Nephron (organoid): ENCODE results near the gene PATJ.

Experiments
- H3K27ac Mint-ChIP-seq, 3 experiments: 2 replicates each; pipeline ENCODE4 v1.8.0; 2020; ENCODE audit warnings: mixed read lengths in 3 of 3, mild to moderate bottlenecking in 2 of 3, moderate library complexity in 1 of 3
- H3K27me3 Mint-ChIP-seq: 2 replicates; pipeline ENCODE4 v1.8.0; 2021; ENCODE audit warnings: low read depth, mild to moderate bottlenecking, moderate library complexity, mixed read lengths
- H3K36me3 Mint-ChIP-seq: 2 replicates; pipeline ENCODE4 v1.8.0; 2020; ENCODE audit warnings: low read depth, mixed read lengths
- H3K4me1 Mint-ChIP-seq: 2 replicates; pipeline ENCODE4 v1.8.0; 2020; ENCODE audit warnings: mixed read lengths
- H3K4me3 Mint-ChIP-seq, 3 experiments: 2 replicates each; pipeline ENCODE4 v1.8.0; 2020; ENCODE audit warnings: mild to moderate bottlenecking in 3 of 3, mixed read lengths in 3 of 3, moderate library complexity in 2 of 3
- H3K9me3 Mint-ChIP-seq: 2 replicates; pipeline ENCODE4 v1.8.0; 2020; ENCODE audit warnings: mixed read lengths
- TF ChIP-seq, protein P1 (sequence below), 3 experiments: fragments of 200-600 bp; sonication (generic); IDR thresholded peaks; one replicate each; pipeline ENCODE4 v1.5.0; 2021; ENCODE audit warnings: antibody characterized with exemption in 3 of 3; ENCODE audit not compliant: unreplicated experiment in 3 of 3

Gene PATJ

GRCh38 chr1:62077821-62078220 is 335.5 kb downstream of the PATJ start:
- TF ChIP-seq, protein P1, sequence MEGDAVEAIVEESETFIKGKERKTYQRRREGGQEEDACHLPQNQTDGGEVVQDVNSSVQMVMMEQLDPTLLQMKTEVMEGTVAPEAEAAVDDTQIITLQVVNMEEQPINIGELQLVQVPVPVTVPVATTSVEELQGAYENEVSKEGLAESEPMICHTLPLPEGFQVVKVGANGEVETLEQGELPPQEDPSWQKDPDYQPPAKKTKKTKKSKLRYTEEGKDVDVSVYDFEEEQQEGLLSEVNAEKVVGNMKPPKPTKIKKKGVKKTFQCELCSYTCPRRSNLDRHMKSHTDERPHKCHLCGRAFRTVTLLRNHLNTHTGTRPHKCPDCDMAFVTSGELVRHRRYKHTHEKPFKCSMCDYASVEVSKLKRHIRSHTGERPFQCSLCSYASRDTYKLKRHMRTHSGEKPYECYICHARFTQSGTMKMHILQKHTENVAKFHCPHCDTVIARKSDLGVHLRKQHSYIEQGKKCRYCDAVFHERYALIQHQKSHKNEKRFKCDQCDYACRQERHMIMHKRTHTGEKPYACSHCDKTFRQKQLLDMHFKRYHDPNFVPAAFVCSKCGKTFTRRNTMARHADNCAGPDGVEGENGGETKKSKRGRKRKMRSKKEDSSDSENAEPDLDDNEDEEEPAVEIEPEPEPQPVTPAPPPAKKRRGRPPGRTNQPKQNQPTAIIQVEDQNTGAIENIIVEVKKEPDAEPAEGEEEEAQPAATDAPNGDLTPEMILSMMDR (IDR thresholded peaks at IDR 0.05; ENCODE audit: unreplicated experiment in 3 of 3), result no peak
- no peaks in the 10 kb centered on the region for H3K36me3 Mint-ChIP-seq
- H3K27ac Mint-ChIP-seq, result no peak overlapping the region

DNA sequence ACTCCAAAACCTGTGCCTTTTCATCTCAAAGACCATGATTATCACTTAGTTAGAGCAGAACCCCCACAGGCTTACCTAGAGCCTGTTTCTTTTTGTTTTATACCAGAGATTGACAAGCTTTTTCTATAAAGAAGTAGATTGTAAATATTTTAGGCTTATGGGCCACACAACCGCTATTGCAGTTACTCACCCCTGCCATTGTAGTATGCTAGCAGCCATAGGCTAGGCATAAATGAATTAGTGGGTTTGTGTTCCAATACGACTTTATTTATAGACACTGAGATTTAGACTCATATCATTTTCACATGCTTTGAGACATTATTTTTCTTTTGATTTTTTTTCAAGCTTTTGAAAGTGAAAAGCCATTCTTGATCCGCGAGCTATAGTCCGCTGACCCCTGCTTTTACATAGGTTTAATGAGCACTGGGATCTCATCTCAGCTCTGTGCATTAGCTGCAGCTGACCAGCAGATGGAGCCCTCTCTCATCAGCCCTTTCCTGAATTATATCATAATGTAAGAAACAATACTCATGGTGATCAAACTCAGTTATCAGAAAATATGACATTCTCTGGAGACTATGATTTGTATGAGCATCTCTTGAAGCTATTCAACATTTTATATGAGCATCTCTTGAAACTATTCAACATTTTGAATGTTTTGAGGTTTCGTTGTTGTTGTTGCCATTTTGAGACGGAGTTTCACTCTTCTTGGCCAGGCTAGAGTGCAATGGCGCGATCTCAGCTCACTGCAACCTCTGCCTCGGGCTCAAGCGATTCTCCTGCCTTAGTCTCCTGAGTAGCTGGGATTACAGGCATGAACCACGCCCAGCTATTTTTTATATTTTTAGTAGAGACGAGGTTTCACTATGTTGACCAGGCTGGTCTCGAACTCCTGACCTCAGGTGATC is 340.4 kb downstream of the PATJ start:
- Mint-ChIP-seq H3K27ac (peak overlapping the region in 1 of 3 experiments; percentile 3), H3K27me3 (no peaks in the 10 kb centered on the region), H3K4me1 (no peaks in the 10 kb centered on the region), H3K36me3 (peaks cover 11% of the 10 kb centered on the region), H3K4me3 (no peak overlapping the region), H3K9me3 (no peaks in the 10 kb centered on the region)
- TF ChIP-seq, protein P1 (IDR thresholded peaks at IDR 0.05; ENCODE audit: unreplicated experiment in 3 of 3), result peak; percentile 87 to 93 (median 92)

More at GRCh38 chr1:62077821-62078220, 335.5 kb downstream of the PATJ start:
- Mint-ChIP-seq H3K4me3 (no peak overlapping the region), H3K4me1 (peaks cover 6% of the 10 kb centered on the region), H3K27me3 (no peaks in the 10 kb centered on the region), H3K9me3 (no peaks in the 10 kb centered on the region)

DNA sequence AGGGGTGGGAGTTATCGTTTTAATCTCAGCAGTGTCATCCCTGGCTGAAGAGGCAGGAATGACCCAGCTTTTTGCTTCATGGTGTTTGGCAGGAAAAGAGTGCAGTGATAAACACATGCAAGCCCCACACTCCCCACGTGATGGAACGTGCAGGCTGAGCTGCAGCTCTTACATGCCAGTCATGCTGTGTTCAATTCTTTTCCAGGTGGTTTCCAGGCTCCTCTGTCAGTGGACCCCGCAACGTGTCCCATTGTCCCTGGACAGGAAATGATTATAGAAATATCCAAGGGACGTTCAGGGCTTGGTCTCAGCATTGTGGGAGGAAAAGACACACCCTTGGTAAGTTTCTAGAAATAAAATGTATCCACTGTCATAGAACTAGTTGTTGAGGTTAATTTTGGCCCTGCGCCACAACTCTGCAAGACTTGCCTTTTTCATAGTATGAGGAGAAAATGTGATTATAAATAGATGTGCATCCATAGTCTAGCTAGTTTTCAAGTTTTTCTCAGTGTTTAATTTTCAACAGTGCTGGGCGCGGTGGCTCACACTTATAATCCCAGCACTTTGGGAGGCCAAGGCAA is 342.1 kb downstream of the PATJ start:
- Mint-ChIP-seq H3K4me1 (no peaks in the 10 kb centered on the region), H3K9me3 (no peaks in the 10 kb centered on the region), H3K36me3 (peaks cover 16% of the 10 kb centered on the region), H3K27ac (peak overlapping the region in 1 of 3 experiments; percentile 56), H3K27me3 (no peaks in the 10 kb centered on the region), H3K4me3 (no peak overlapping the region)
- TF ChIP-seq, protein P1 (IDR thresholded peaks at IDR 0.05; ENCODE audit: unreplicated experiment in 3 of 3), result no peak

DNA sequence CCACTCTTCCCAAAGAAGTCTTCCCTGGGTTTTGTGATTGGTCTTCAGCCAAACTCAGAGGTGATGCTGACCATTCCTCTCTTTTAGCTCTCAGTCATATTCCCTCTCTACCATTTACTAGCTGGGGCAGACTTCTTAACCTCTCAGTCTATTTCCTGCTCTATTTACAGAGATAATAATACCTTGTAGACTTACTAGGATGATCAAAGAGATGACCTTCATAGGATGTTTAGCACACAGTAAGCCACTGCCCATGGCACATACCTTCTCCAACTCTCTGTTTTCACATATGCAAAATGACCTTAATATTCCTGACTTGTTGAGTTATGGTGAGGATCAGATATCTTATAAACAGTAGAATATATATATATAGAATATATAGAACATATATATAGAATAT is 346.2 kb downstream of the PATJ start:
- Mint-ChIP-seq H3K36me3 (peaks cover 16% of the 10 kb centered on the region), H3K27me3 (no peaks in the 10 kb centered on the region), H3K9me3 (no peaks in the 10 kb centered on the region), H3K4me1 (no peaks in the 10 kb centered on the region), H3K27ac (no peak overlapping the region), H3K4me3 (no peak overlapping the region)
- TF ChIP-seq, protein P1 (IDR thresholded peaks at IDR 0.05; ENCODE audit: unreplicated experiment in 3 of 3), result no peak

- Mint-ChIP-seq H3K27ac (no peak overlapping the region), H3K4me3 (no peak overlapping the region), H3K4me1 (no peaks in the 10 kb centered on the region), H3K27me3 (no peaks in the 10 kb centered on the region), H3K9me3 (no peaks in the 10 kb centered on the region), H3K36me3 (peaks cover 16% of the 10 kb centered on the region)
- TF ChIP-seq, protein P1 (IDR thresholded peaks at IDR 0.05; ENCODE audit: unreplicated experiment in 3 of 3), result no peak
Observed at GRCh38 chr1:62089570-62089969, 347.3 kb downstream of the PATJ start.
